ENCODE results near the gene CEP85. TPM values are rescaled to one million over a fixed set of nuclear protein-coding genes. Genes with fewer than 3 reads are reported as not detected.

The CEP85 gene
- total and polyA plus RNA-seq, 9 of the 15 experiments (the other 6 are each of a cell fraction or from before 2014, with no cell fraction given) = 42.1 to 140 (median 92.6) TPM

DNA sequence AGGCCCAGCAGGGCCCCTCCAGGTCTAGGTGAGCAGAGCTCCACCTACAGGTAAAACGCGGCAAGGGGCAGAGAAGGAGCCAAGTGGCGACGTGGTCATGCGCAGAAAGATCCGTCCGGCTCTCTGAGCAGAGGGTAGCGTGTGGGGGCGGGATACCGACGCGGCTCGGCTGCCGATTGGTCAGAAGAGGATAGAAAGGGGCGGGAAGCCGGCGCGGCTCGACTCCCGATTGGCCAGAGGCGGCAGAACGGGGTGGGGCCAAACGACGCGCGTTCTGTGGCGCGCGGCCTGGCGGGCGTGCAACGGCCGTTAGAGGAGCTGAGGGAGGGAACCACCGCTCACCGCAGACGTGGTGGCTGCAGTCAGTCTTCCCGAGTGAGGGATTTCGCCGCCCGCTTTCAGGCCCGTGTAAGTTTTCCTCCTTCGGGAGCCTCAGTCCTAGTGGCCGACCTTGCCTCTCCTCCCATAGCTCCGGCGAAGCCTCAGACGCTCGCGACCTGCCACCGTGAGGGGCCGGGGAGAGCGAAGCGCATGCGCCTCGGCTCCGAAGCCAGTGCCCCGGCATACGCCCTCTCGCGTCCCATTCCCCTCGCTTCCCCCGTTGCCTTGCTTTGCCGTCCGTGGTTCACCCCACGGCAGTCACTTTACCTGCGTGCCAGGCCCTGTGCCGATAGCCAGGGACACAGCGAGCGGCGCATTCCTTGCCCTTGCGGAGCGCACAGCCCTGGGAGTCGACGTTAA, at the start of gene CEP85 (continued):
- no peak for TF ChIP-seq SNIP1 (IDR thresholded peaks at IDR 0.05; ENCODE audit: low read depth)
- TF ChIP-seq SRSF7 (optimal IDR thresholded peaks at IDR 0.05; ENCODE audit: low read depth, low read length) = no peak
- no peak for TF ChIP-seq ZNF140 (CRISPR knock-in tag; IDR thresholded peaks at IDR 0.05)
- no peak for TF ChIP-seq ZNF311 (CRISPR knock-in tag; IDR thresholded peaks at IDR 0.05)
- peak; percentile 72 to 87; a peak in 3 of 4 replicates for TF ChIP-seq RAD21 (CRISPR knock-in tag; conservative IDR thresholded peaks at IDR 0.05 in 1 of 2, IDR thresholded peaks at IDR 0.05 in 1 of 2)
- no peak for TF ChIP-seq MIER1 (IDR thresholded peaks at IDR 0.05; ENCODE audit: low read depth)
- TF ChIP-seq FOXK1 (CRISPR knock-in tag; IDR thresholded peaks at IDR 0.05; ENCODE audit: borderline replicate concordance) = no peak
- TF ChIP-seq FUS (optimal IDR thresholded peaks at IDR 0.05; ENCODE audit: low read depth, low read length) = no peak
- no peak for TF ChIP-seq GABPB2 (CRISPR knock-in tag; conservative IDR thresholded peaks at IDR 0.05)
- TF ChIP-seq CBX5 (IDR thresholded peaks at IDR 0.05; ENCODE audit: borderline replicate concordance, low read depth) = 0 out of 2 replicates have a peak, but pooled peaks have one; percentile 39
- TF ChIP-seq NFIX (CRISPR knock-in tag; IDR thresholded peaks at IDR 0.05; ENCODE audit: low read depth) = no peak
- TF ChIP-seq ATF1 (CRISPR knock-in tag; IDR thresholded peaks at IDR 0.05) = no peak; the same call in 1 of the 2 replicates
- peak; percentile 95 for TF ChIP-seq ATF1 (tag; IDR thresholded peaks at IDR 0.05)
- peak; percentile 95 for TF ChIP-seq ZFX (CRISPR knock-in tag; IDR thresholded peaks at IDR 0.05)
- TF ChIP-seq ETS1 (conservative IDR thresholded peaks at IDR 0.05; ENCODE audit: control insufficient read depth, low read depth, low read length) = peak; percentile 48; the same call in 1 of the 2 replicates
- no peak for TF ChIP-seq ATF3 (IDR thresholded peaks at IDR 0.05)
- TF ChIP-seq ATF3 (CRISPR knock-in tag; conservative IDR thresholded peaks at IDR 0.05) = no peak; the same call in 1 of the 2 replicates
- no peak for TF ChIP-seq CHD4 (IDR thresholded peaks at IDR 0.05; ENCODE audit: insufficient read depth, insufficient replicate concordance, low read depth, low read length, poor library complexity, severe bottlenecking)
- TF ChIP-seq L3MBTL2 (IDR thresholded peaks at IDR 0.05) = peak; percentile 88
- TF ChIP-seq HCFC1 (IDR thresholded peaks at IDR 0.05; ENCODE audit: low read depth, low read length) = peak; percentile 17; the same call in 1 of the 2 replicates
- peak; percentile 88 for TF ChIP-seq HMGXB4 (CRISPR knock-in tag; IDR thresholded peaks at IDR 0.05)
- TF ChIP-seq C11orf30 (IDR thresholded peaks at IDR 0.05; ENCODE audit: low read depth) = no peak
- no peak; the same call in 1 of the 2 replicates for TF ChIP-seq HMBOX1 (IDR thresholded peaks at IDR 0.05)
- TF ChIP-seq CHD1 (IDR thresholded peaks at IDR 0.05; ENCODE audit: low read length) = peak; percentile 87

All from K562 (cell line).